NCI-H82 (cell line): ENCODE measurements around the gene TOR3A.
A peak's percentile ranks its signal among the peaks of the same experiment; 100 is the strongest.

Experiments
- DNase-seq: peaks from one replicate; lab custom pipeline; 2025; lab: John Stamatoyannopoulos, UW

The TOR3A gene

GRCh38 chr1:179077396-179077795 is 4.5 kb upstream of the TOR3A start:
- DNase-seq, result no peak

GRCh38 chr1:179079113-179079761 is 2.6 kb upstream of the TOR3A start:
- DNase-seq, result peak; percentile 92

- DNase-seq, result no peak
Measured at GRCh38 chr1:179080866-179081686, 794 bp upstream of the TOR3A start.

GRCh38 chr1:179082333-179082998 is 596 bp downstream of the TOR3A start:
- DNase-seq, result peak; percentile 71

- no peak for DNase-seq
Measured at GRCh38 chr1:179082999-179083335, 1.1 kb downstream of the TOR3A start.

GRCh38 chr1:179083533-179083932 is 1.7 kb downstream of the TOR3A start:
- DNase-seq, result no peak

GRCh38 chr1:179087665-179088064 is 5.8 kb downstream of the TOR3A start:
- DNase-seq, result peak; percentile 56

- DNase-seq, result no peak
Measured at GRCh38 chr1:179089827-179090482, 8.1 kb downstream of the TOR3A start.

GRCh38 chr1:179090522-179090921 is 8.7 kb downstream of the TOR3A start:
- no peak for DNase-seq

GRCh38 chr1:179090923-179091322 is 9.1 kb downstream of the TOR3A start:
- no peak for DNase-seq

- DNase-seq, result peak; percentile 72
Measured at GRCh38 chr1:179091691-179092165, 9.9 kb downstream of the TOR3A start.

GRCh38 chr1:179092896-179093461 is 11.1 kb downstream of the TOR3A start:
- DNase-seq, result no peak

- no peak for DNase-seq
Measured at GRCh38 chr1:179094818-179095217, 12.9 kb downstream of the TOR3A start.

- peak; percentile 96 for DNase-seq
Measured at GRCh38 chr1:179095377-179095776, 13.5 kb downstream of the TOR3A start.

GRCh38 chr1:179095924-179096323 is 14.1 kb downstream of the TOR3A start:
- peak; percentile 53 for DNase-seq

- no peak for DNase-seq
Measured at GRCh38 chr1:179099891-179100290, 18.0 kb downstream of the TOR3A start.

- DNase-seq, result no peak
Measured at GRCh38 chr1:179101566-179101965, 19.7 kb downstream of the TOR3A start.

GRCh38 chr1:179103999-179104398 is 22.1 kb downstream of the TOR3A start:
- no peak for DNase-seq

GRCh38 chr1:179104611-179105250 is 22.9 kb downstream of the TOR3A start:
- no peak for DNase-seq

GRCh38 chr1:179105393-179105792 is 23.5 kb downstream of the TOR3A start:
- peak; percentile 84 for DNase-seq
